LHCN-M2 (cell line): ENCODE data around the gene TDRD15. TPM values are rescaled to one million over a fixed set of nuclear protein-coding genes. Genes with fewer than 3 reads are reported as not detected.
A peak's percentile ranks its signal among the peaks of the same experiment; 100 is the strongest.
"Not testable (repeated sequence)": the region's sequence is repeated elsewhere in the genome, so short reads cannot be mapped to it uniquely, and the experiment has no call there.

Experiments used
- DNase-seq: peaks from one replicate; pipeline ENCODE4 v3.0.0-alpha.2; 2012; ENCODE audit warnings: low read depth
- polyA plus RNA-seq: library from polyadenylated mRNA; unstranded; fragments of >200 nt; gene quantifications from one replicate; pipeline ENCODE4 v1.2.1, GENCODE V29; 2012; ENCODE audit warnings: missing spikeins
- total RNA-seq: library from RNA; depleted of rRNA; stranded (reverse); fragments of >200 nt; gene quantifications from 2 replicates; pipeline ENCODE4 v1.2.3, GENCODE V29; 2014; rRNA removed

TDRD15 gene
- total RNA-seq = not detected in 2 replicates
- polyA plus RNA-seq = not detected

DNA sequence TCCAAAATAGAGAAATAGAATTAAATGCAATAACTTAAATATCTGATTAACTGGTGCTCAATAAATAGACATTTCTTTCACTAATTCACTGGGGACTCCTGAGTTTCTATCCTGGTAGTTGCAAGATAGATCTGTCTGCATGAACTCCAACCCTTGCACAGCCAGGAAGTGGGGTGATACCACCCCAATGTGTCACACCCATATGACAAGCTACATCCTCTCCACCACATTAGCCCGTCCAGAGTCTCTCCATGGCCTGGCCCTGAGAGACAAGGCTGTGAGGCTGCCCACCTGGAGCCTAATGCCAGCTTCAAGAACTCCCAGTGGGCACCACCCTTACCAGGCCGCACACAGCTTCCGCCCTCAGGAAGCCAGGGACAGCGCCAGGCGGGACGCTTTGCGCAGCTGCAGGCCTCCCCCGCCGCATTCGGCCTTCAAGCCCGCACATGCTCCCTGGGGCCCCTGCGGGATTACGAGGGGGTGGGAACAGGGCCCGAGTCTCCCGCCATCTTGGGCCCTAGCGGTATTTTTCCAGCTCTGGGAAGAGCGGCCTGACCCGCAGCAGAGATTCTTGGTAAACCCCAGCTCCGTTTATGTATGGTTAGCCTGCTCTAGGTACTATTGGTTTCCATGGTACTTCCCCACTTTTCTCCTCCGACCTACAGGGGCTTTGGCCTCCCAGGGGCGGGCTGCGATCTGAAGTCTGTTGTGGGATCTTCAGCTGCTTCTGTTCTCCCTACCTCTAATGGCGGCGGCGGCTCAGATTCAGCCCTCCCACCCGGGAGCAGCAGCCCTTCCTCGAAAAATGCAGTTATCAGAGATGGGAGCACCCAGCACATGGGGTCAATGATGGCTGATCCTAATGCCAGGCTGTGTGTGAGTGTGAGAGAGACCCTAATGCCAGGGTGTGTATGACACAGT, at the start of gene TDRD15:
TDRD15 (plus strand) TSS at position 496 of the 921 bp plus-strand sequence. CDS start 13,500 bp downstream, outside the sequence.
- DNase-seq = no peak

DNA sequence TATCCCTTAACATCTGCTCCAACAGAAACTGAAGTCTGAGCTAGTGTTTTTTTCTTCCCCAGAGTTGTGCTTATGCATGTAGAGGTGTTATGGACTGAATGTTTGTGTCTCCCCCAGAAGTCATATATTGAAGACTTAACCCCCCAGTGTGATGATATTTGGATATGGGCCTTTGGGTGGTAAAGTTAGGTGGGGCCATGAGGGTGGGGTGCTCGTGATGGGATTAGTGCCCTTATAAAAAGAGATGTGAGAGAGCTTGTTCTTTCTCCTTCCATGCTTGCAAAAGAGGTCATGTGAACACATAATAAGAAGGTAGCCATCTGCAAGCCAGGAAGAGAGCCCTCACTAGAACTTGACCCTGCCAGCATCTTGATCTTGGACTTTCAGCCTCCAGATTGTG, 45.5 kb upstream of the TDRD15 start:
- no peak for DNase-seq

DNA sequence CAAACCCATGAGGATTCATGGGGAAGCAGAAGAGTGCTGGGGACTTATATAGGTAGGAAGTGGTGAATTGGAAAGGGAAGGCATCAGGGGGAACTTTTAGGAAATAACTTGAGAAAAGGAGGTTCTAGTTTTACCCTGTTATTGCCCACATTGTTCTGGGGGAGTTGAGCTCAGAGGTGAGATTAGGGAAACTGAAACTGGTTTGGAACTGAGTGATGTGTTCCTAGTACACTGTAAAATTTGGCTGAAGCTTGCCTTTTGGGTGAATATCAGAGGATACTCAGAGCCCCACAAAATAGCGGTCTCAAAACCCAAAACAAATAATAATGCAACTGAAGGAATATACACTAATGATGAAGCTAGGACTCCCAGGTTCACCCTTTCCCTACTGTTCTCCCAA, 40.3 kb upstream of the TDRD15 start:
- DNase-seq = no peak

DNA sequence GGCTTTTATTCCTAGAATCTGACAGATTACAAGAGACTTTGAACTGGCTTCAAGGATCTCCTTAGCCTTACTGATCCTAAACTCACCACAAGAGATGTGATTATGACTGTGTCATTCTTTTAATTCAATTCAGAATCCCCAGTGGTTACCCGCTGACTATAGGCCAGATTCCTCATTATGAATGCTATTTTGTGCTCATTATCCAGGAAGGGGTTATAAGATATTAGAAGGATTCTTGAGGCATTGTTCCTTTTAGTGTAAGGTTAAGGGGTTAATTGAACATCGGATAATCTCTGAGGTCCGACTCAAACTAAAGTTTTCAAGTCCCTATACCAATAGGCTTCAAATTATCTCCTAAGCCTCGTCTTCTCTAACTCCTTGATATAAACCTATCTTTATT, 39.4 kb upstream of the TDRD15 start:
- no peak for DNase-seq

DNA sequence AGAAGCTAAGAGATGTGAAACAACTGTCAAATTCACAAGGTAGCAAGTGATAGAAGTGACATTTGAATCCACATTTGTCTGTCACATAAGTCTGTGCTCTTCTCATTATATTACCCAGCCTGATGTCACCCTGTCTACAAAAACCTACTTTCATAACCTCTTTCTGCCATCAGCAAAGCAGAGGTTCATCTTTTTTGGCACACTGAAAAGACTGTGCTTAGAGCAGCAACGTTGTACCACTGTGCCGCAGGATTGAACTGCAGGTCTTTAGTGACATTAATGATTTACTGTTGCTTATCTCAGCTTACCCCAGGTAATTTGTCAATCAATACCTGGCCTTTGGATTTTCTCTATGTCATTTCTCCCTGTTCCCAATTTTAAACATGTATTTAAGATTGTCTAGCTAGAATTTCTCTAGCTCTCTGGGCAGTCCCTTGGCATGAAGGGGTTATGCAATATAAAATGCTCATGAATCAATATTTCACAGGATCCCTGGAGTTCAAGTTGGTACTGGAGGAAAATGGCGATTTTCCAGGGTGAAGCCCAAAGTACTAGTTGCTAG, 31.4 kb upstream of the TDRD15 start:
- DNase-seq = no peak

DNA sequence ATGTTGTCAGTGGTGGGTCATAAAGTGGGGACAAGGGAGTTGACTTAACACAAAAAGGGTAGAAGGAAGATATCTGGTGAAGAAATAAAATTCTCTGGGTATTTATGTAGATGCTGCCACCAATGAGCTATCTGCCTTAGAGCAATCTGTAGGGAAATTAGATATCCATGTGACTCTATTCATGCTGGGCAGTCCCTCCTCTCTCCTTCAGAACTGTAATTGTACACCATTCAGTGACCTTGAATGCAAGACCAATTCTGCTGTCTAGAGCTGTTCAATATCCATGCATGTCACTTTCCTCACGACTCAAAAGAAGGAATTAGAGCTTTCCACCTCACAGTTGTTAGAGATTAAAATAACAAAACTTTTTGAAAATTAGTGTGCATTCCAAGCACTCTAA, 28.6 kb upstream of the TDRD15 start:
- DNase-seq = no peak

DNA sequence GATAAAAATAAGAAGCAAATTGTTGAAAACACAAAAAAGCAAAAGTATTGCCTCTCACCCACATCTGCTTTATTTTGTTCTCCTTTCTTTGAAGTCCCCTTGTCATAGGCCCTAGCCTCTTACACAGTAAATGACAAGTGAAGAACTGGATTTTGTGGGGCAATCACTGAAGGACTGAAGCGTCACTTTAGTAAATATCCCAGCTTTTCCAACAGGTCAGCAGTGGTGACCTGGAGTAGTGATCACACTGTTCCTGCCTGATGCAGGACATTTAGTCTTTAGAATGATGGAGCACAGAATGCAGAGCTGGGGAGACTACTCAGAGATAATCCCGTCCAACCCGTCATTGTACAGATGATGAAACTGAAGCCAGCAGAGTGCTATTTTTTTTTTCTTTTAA, 28.1 kb upstream of the TDRD15 start:
- DNase-seq = no peak

DNA sequence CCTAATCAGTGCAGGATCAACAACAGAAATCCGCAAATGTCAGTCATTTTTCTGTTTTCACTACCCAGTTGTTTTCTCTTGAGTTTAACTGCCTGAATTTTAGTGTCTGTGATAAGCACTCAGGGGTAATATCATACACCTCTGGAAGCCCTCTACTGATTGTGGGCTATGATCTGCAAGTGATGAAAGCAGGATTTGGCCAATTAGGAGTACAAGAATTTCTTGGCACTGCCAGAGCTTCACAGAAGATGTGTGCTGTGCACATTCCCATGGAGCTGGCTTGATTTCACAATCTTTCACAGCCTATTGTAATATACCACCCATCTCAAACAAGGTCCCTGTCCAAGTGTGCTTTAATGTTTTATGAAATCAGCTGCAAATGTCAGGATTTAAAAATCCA, 27.3 kb upstream of the TDRD15 start:
- no peak for DNase-seq

DNA sequence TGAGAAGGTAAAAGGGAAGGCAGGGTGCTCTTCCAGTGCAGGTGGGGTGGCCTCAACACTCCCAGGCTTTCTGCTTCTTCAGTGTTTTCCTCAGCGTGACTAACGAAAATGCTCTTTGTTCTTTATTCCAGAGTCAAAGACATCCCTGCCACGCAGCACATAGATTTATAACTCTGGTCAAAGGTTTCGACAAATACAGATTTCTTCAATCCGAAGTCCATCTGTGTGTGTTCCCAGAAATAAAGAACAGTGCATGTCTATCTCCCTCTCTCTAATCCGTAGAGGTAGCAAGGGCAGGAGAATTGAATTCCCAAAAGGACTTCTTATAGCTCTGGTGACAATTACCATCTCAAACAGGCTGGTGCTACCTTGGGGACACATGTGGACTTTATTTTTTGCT, 26.4 kb upstream of the TDRD15 start:
- DNase-seq = no peak

DNA sequence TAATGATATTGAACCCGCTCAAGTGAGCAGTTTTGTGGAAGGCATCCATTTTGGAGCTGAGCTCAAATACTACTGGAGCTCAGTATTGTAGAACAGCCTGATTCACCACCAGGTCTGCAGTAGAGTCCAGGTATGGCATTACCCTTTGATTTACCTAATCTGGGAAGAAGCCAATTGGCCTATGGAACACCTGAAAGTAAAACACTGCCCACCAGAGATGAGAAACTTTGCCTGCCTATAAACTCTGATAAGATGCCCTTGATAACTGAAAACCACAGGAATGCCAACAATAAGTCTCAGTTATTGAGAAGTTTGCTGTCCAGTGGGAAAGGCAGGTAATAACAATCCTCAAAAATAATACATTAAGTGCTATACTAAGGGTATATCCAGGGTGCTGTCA, 25.5 kb upstream of the TDRD15 start:
- DNase-seq = no peak

DNA sequence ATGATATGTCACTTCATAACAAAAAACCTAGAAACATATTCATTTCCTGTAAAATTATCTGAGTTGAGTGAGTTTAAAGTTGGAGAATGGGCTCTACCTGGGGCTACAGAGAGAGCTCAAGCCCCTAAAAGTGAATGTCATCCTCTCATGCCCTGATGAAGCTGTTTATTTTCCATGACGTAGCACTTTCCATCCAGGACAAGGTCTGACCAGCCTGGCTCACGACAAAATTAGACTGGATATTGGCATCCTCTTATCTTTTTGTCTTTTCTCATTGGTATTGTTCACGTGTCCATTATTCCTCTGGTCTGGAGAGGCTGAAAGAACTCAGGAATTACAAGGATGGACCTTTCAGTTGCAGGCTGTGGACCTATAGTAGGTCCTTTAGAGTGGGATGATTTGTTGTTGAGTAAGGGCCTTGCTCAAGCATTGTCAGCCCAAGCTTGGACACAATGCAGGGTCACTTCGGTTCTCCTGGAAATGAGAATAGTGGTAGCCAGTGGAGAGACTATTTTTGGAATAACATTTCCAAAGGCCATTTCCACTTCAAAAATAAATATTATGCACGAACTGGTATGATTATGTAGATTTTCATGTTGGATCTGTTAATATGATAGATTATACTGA, 24.4 kb upstream of the TDRD15 start:
- no peak for DNase-seq

DNA sequence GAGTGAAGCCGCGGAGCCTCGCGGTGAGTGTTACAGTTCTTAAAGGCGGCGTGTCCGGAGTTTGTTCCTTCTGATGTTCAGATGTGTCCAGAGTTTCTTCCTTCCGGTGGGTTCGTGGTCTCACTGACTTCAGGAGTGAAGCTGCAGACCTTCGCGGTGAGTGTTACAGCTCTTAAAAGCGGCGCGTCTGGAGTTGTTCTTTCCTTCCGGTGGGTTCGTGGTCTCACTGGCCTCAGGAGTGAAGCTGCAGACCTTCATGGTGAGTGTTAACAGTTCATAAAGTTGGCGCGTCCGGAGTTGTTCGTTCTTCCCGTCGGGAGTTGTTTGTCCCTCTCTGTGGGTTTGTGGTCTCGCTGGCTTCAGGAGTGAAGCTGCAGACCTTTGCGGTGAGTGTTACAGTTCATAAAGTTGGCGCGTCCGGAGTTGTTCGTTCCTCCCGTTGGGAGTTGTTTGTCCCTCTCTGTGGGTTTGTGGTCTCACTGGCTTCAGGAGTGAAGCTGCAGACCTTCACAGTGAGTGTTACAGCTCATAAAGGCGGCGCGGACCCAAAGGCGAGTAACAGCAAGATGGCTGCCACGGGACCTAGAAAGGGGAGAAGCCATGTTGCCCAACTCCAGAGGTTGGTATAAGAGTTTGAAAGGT, 22.1 kb upstream of the TDRD15 start:
- not testable (repeated sequence) for DNase-seq

DNA sequence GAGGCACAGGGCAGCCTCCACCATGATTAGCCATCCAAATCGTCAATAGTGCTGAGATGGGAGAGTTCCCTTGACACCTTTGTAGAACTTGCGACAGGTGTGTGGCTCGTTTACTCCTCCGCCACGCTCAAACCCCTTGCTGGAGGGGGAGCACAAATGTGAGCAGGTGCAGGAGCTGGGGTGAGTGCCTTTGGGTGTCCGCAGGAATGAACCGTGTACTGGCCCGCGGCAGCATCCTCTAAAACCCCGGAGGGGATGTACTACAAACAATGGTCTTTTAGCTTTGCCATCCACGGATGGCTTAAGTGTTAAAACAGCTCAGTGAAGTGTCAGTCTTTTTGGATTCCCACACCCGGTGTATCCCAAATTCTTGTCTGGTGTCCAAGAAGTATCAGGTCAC, 21.4 kb upstream of the TDRD15 start:
- no peak for DNase-seq

DNA sequence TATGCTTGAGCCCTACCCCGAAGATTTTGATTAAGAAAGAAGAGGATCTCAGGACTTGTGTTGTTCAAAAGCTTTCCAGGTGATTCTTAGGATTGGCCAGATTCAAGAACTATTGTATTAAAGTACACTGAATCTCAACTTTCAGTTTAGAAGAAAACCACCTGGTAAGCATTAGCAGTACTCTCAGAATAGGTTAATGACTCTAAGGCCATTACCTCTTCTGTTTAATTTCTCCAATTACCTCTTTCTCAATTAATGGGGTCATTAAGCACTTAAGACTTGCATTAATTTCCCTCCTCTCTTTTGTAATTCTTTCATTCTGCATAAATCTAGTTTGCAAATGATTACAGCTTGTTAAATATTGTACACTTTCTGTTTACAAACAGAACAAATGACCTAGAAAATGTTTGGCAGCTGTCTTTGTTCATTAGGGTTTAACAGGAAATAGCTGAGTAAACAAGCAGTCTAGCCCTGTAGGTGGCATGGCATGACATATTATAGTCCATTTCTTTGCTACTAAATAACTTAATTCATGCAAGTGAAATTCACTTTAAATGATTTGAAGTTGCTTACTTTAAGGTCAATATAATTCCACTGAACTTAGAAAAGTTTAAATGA, 20.4 kb upstream of the TDRD15 start:
- DNase-seq = no peak

DNA sequence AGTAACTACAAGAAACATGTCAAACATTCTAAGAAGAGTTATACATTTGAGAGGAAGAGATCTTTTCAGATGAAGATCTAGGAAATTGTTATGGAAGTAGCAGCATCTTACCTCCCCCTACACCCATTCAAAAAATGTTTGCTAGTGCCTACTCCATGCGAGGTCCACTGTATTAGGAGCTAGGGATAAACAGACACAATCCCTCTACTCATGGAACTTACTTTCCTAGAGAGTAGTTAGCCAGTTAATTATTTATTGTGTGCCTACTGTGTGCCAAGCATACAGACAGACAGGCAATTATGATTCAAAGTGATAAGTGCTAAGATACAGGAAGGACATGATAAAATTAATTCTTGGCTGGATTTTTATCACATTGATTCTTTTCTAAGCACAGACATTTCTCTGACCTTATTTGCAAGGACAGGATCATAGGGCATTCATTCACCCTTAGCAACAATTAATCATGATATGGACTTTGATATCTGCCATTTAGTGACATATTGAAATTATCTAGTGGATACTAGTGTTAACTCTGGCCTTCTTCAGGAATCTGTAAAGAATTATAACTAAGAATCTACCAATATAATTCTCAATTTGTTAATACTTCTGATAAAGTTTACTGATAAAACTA, 19.6 kb upstream of the TDRD15 start:
- DNase-seq = no peak

DNA sequence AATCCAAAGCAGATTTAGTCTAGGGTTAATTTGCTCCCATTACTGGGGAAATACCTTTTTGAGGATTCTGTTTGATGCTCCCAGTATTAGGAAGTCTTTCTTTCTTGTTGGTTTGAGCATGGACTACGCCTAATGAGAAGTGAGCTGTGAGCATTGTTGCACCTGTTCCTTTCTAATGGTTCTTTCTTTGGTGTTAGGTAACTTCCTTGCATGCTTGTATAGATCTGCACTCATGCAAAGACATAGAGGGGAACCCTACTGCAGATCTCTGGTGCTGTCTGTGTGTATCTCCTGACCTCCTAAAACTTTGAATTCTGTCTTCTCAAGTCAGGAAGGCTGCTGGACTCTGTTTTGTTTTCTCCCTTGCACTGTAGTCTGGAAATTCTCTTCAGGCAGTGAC, 12.8 kb upstream of the TDRD15 start:
- DNase-seq = no peak

DNA sequence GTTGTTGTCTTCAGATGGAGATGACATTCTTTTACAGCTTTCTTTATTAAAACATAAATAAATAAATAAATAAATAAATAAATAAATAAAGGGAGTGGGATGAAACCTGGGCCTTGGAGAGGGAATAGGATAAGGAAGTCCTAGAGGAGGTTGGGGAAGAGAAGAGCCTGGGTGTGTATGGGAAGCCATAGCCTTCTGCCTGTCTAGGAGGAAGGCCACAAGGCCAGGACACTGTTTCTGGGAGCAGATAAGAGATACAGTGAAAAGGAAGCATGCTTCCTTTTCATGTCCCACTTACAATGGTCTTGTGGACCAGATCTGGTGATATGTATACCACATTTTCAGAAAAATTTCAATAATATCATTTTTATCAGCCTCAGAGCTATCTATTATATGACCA, 6.1 kb upstream of the TDRD15 start:
- DNase-seq = no peak

DNA sequence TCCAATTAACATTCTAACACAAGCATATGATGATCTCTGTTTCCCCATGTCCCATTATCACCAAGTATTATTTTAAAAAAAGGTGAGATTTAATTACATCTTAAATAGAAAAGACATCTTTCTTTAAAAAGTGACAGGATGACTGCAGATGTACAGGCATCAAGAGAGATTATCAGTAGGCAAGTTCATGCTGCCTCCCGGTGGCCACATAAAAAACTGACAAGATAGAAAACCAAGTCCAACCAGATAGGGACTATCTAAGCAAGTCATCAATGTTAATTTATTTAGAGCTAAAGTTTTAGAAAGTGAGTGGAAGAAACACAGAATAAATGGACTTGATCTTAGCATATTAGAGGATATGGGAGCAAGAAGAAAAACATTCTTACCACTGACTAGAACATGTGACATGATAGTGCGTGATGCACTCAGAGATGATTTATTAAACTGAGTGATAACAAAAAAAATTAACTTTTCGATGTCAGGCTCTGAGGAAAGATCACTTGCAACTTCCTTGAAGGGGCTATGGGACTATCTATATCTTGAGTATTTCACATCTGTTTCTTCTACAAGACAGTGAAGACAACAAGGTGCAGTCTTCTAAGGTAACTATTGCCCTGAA, 5.4 kb upstream of the TDRD15 start:
- DNase-seq = peak; percentile 18

DNA sequence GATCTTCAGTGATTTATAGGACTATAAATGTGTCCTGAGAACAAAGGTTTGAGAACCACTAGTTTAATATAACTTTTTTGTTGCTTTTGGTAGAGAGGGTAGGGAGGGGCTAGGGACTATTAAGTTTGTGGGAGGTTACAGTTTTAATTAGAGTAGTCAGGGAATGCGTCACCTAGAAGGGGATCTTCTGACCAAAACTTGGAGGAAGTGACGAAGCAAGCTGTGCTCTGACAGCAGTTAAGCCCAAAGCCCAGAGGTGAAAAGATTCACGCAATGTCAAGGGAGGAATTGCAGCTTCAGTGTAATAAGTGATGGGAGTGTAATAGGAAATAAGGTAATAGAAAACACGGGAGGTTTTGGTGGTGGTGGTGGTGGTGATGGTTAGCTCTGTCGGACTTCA, 8.1 kb downstream of the TDRD15 start:
- no peak for DNase-seq

DNA sequence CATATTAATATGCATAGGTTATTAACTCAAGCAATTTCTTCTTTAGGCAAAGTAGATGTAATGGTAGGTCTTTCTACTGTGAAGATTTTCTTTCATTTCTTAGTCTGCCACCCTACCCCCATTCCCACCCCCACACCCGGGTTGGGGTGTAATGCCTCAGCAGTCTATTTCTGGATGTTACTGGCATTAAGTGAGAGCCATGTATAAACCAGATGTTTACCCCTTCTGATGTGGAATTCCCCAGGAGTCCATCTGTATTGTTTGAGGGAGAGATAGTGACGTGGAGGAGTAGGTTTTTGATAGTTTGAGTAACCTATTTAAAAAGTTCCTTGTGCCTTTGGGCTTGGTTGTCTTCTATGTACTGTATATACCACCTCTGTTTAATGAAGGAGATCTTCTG, 11.8 kb downstream of the TDRD15 start:
- no peak for DNase-seq

DNA sequence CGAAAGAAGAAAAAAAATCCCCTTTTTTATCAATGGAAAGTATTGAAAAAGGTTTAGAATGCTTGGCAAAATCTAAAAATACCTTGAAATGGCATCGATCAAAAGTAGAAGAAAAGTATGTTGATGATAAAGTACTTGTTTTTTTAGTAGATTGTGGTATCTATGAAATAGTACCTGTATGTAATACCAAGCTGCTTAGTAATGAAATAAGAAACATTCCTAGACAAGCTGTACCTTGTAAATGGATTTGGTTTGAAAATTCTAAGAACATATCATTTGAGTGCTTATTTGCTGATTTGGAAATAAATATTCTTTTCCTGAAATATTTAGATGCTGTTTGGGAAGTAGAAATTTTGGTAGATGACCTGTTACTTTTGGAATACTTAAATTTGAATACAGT, 18.4 kb downstream of the TDRD15 start:
- DNase-seq = no peak
